ENCODE data around the gene UCHL1.

DNA sequence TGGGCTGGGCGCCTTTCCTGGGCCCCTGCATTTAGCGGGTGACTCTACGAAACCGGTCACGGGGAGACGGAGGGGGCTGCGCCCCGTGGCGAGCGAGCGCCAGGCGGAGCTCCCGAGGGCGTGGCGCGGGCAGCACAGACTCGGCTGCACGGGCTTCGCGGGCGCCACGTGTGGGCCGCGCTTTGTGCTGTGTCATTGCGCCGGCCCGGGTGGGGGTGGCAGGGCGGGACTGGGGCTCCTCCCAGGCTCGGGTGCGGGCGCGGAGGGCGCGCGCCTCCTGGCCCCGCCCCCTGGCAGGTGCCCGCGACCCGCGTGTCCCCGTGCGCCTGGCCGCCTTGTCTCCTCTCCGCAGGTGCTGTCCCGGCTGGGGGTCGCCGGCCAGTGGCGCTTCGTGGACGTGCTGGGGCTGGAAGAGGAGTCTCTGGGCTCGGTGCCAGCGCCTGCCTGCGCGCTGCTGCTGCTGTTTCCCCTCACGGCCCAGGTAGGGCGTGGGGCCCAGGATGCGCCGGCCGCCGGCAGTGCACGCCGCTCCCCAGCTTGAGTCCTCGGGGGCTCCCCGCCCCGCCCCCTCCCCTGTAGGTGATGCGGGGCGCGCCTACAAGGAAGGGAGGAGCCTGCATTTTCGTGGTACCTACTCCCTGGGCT lies 651 bp downstream of the UCHL1 start:
- no peak for TF ChIP-seq EZH2phosphoT487 (IDR thresholded peaks at IDR 0.05; ENCODE audit: borderline replicate concordance)
- TF ChIP-seq, protein P1, sequence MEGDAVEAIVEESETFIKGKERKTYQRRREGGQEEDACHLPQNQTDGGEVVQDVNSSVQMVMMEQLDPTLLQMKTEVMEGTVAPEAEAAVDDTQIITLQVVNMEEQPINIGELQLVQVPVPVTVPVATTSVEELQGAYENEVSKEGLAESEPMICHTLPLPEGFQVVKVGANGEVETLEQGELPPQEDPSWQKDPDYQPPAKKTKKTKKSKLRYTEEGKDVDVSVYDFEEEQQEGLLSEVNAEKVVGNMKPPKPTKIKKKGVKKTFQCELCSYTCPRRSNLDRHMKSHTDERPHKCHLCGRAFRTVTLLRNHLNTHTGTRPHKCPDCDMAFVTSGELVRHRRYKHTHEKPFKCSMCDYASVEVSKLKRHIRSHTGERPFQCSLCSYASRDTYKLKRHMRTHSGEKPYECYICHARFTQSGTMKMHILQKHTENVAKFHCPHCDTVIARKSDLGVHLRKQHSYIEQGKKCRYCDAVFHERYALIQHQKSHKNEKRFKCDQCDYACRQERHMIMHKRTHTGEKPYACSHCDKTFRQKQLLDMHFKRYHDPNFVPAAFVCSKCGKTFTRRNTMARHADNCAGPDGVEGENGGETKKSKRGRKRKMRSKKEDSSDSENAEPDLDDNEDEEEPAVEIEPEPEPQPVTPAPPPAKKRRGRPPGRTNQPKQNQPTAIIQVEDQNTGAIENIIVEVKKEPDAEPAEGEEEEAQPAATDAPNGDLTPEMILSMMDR (IDR thresholded peaks at IDR 0.05 in 2 of 3, conservative IDR thresholded peaks at IDR 0.05 in 1 of 3; ENCODE audit: borderline replicate concordance in 1 of 3, insufficient read depth in 1 of 3, low read depth in 2 of 3, low read length in 2 of 3) = no peak
- no peak for TF ChIP-seq TCF7L2 (IDR thresholded peaks at IDR 0.05; ENCODE audit: borderline replicate concordance, extremely low read depth, insufficient read depth, insufficient read length)
- TF ChIP-seq SP1 (IDR thresholded peaks at IDR 0.05; ENCODE audit: low read depth) = no peak
- TF ChIP-seq POLR2A (IDR thresholded peaks at IDR 0.05; ENCODE audit: borderline replicate concordance, extremely low read depth, insufficient read depth, insufficient read length) = no peak
- TF ChIP-seq, protein P2, sequence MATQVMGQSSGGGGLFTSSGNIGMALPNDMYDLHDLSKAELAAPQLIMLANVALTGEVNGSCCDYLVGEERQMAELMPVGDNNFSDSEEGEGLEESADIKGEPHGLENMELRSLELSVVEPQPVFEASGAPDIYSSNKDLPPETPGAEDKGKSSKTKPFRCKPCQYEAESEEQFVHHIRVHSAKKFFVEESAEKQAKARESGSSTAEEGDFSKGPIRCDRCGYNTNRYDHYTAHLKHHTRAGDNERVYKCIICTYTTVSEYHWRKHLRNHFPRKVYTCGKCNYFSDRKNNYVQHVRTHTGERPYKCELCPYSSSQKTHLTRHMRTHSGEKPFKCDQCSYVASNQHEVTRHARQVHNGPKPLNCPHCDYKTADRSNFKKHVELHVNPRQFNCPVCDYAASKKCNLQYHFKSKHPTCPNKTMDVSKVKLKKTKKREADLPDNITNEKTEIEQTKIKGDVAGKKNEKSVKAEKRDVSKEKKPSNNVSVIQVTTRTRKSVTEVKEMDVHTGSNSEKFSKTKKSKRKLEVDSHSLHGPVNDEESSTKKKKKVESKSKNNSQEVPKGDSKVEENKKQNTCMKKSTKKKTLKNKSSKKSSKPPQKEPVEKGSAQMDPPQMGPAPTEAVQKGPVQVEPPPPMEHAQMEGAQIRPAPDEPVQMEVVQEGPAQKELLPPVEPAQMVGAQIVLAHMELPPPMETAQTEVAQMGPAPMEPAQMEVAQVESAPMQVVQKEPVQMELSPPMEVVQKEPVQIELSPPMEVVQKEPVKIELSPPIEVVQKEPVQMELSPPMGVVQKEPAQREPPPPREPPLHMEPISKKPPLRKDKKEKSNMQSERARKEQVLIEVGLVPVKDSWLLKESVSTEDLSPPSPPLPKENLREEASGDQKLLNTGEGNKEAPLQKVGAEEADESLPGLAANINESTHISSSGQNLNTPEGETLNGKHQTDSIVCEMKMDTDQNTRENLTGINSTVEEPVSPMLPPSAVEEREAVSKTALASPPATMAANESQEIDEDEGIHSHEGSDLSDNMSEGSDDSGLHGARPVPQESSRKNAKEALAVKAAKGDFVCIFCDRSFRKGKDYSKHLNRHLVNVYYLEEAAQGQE (IDR thresholded peaks at IDR 0.05; ENCODE audit: low read depth) = no peak
- TF ChIP-seq, protein P3, sequence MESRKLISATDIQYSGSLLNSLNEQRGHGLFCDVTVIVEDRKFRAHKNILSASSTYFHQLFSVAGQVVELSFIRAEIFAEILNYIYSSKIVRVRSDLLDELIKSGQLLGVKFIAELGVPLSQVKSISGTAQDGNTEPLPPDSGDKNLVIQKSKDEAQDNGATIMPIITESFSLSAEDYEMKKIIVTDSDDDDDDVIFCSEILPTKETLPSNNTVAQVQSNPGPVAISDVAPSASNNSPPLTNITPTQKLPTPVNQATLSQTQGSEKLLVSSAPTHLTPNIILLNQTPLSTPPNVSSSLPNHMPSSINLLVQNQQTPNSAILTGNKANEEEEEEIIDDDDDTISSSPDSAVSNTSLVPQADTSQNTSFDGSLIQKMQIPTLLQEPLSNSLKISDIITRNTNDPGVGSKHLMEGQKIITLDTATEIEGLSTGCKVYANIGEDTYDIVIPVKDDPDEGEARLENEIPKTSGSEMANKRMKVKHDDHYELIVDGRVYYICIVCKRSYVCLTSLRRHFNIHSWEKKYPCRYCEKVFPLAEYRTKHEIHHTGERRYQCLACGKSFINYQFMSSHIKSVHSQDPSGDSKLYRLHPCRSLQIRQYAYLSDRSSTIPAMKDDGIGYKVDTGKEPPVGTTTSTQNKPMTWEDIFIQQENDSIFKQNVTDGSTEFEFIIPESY (IDR thresholded peaks at IDR 0.05; ENCODE audit: extremely low read depth, insufficient replicate concordance, low read length) = no peak
- TF ChIP-seq SIN3A (IDR thresholded peaks at IDR 0.05; ENCODE audit: low read depth) = no peak
- TF ChIP-seq RAD21 (IDR thresholded peaks at IDR 0.05; ENCODE audit: low read depth) = no peak
